HepG2 (cell line): ENCODE data around the gene PITPNM2. TPM values are rescaled to one million over a fixed set of nuclear protein-coding genes. Genes with fewer than 3 reads are reported as not detected.

Experiments
- ATF3 ChIP-seq: sonication (generic); formaldehyde crosslinking; IDR thresholded peaks from 2 replicates; pipeline ENCODE4 v1.4.0; 2020; ENCODE audit warnings: missing genetic modification reagents
- CAMTA2 ChIP-seq: sonication (generic); formaldehyde crosslinking; IDR thresholded peaks from 2 replicates; pipeline ENCODE4 v1.4.0; 2020; ENCODE audit warnings: mild to moderate bottlenecking, missing genetic modification reagents, borderline replicate concordance
- FUBP1 ChIP-seq: sonication (generic); formaldehyde crosslinking; IDR thresholded peaks from 2 replicates; pipeline ENCODE4 v1.5.1; 2020; ENCODE audit warnings: missing genetic modification reagents, mild to moderate bottlenecking, borderline replicate concordance
- GATAD2A ChIP-seq: IDR thresholded peaks from 2 replicates; pipeline ENCODE4 v1.6.1; 2016
- KDM2A ChIP-seq: sonication (generic); formaldehyde crosslinking; IDR thresholded peaks from 2 replicates; pipeline ENCODE4 v1.4.0; 2020; ENCODE audit warnings: low read depth, missing genetic modification reagents, borderline replicate concordance
- MED1 ChIP-seq: sonication (generic); formaldehyde crosslinking; IDR thresholded peaks from 2 replicates; pipeline ENCODE4 v1.4.0; 2020; ENCODE audit warnings: missing genetic modification reagents
- MIXL1 ChIP-seq: IDR thresholded peaks from 2 replicates; pipeline ENCODE4 v1.6.1; 2016
- NFE2L2 ChIP-seq: fragments of 150-350 bp; IDR thresholded peaks from 2 replicates; pipeline ENCODE4 v1.6.1; 2014; ENCODE audit warnings: low read length
- NFYC ChIP-seq: IDR thresholded peaks from 2 replicates; pipeline ENCODE4 v1.6.1; 2016; ENCODE audit warnings: missing genetic modification reagents, missing compliant biosample characterization
- SMARCE1 ChIP-seq: fragments of 450-650 bp; IDR thresholded peaks from 2 replicates; pipeline ENCODE4 v1.6.1; 2017; ENCODE audit warnings: borderline replicate concordance
- SOX5 ChIP-seq: IDR thresholded peaks from 2 replicates; pipeline ENCODE4 v1.6.1; 2016; ENCODE audit warnings: borderline replicate concordance
- SYNCRIP ChIP-seq: fragments of 200-400 bp; formaldehyde crosslinking; IDR thresholded peaks from 2 replicates; pipeline ENCODE4 v1.6.1; 2018; ENCODE audit warnings: mild to moderate bottlenecking, low read depth, low read length; ENCODE audit not compliant: insufficient read depth
- TFAP4 ChIP-seq: sonication (generic); IDR thresholded peaks from 2 replicates; pipeline ENCODE4 v1.6.1; 2016; ENCODE audit warnings: low read depth, borderline replicate concordance
- ZNF407 ChIP-seq: sonication (generic); formaldehyde crosslinking; IDR thresholded peaks from one replicate; pipeline ENCODE4 v1.5.1; 2020; ENCODE audit warnings: mild to moderate bottlenecking, missing genetic modification reagents; ENCODE audit errors: not compliant biosample characterization
- ZNF468 ChIP-seq: sonication (generic); formaldehyde crosslinking; IDR thresholded peaks from 2 replicates; pipeline ENCODE4 v1.8.0; 2022; ENCODE audit warnings: mild to moderate bottlenecking, moderate library complexity, missing genetic modification reagents
- polyA plus RNA-seq, 8 experiments: library from polyadenylated mRNA; depleted of rRNA in 3 of 8; stranded (reverse) in 7 of 8; unstranded in 1 of 8; fragments of >200 nt; fragmentation: Illumina TruSeq in 4 of 8; extraction: Trizol in 4 of 8; gene quantifications; 2 replicates each; pipeline versions ENCODE4 v1.2.1 to v1.2.3, GENCODE V29; 2011 to 2016; ENCODE audit warnings: low read depth in 4 of 8, missing spikeins in 1 of 8, mixed read lengths in 1 of 8; ENCODE audit not compliant: insufficient read depth in 1 of 8
- total RNA-seq, 5 experiments: library from RNA; depleted of rRNA; stranded (reverse); fragments of >200 nt; fragmentation: Illumina TruSeq; extraction: Trizol; gene quantifications; 2 replicates each; pipeline ENCODE4 v1.2.3, GENCODE V29; 2016; ENCODE audit warnings: low read depth in 1 of 5

The PITPNM2 gene
- total and polyA plus RNA-seq, 2 of the 13 experiments (the other 11 are each of a cell fraction or from before 2014, with no cell fraction given), result 4.2 to 5.3 TPM

- TF ChIP-seq TFAP4 (peak; percentile 77; the same call in 1 of the 2 replicates), MED1 (CRISPR knock-in tag) (peak; percentile 31; the same call in 1 of the 2 replicates), NFYC (no peak), FUBP1 (CRISPR knock-in tag) (no peak), SMARCE1 (no peak), ATF3 (CRISPR knock-in tag) (0 out of 2 replicates have a peak, but pooled peaks have one; percentile 50), GATAD2A (peak; percentile 46; the same call in 1 of the 2 replicates), SOX5 (CRISPR knock-in tag) (peak; percentile 16; the same call in 1 of the 2 replicates), SYNCRIP (no peak), CAMTA2 (no peak), KDM2A (no peak), NFE2L2 (peak; percentile 99), ZNF407 (no peak), ZNF468 (CRISPR knock-in tag) (no peak), MIXL1 (no peak)
Observed at GRCh38 chr12:123126294-123127181, 24.4 kb downstream of the PITPNM2 start (continued).
